ENCODE measurements around the gene OR2AK2.

The OR2AK2 gene

DNA sequence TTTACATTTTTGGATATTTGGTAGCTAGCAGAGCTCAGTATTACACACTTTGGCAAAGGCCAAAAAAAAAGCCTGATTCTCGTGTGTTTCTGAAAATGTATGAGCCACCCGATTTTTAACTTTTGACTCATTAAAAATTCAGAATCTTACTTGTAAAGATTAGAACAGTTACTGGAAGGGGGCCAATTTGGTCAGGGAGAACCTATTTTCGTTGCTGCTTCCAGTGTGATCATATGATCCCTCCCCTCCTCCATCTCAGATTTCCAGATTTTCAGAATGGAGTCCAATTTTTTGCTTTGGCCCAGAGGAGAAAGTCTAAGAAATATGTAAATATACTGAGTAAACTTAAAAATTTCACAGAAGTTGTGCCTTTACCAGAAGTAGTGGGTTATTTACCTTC lies 3.2 kb upstream of the OR2AK2 start:
- Histone ChIP-seq H3K9ac (ENCODE audit: low read depth, low read length) (no peak overlapping the region), H3K4me1 (ENCODE audit: insufficient read depth, low read length) (no peaks in the 10 kb centered on the region), H3K36me3 (ENCODE audit: insufficient read depth, low read length) (no peaks in the 10 kb centered on the region), H3K27me3 (ENCODE audit: insufficient read depth, low read length) (no peaks in the 10 kb centered on the region), H3K4me3 (ENCODE audit: low read length) (no peak overlapping the region), H3K9me3 (ENCODE audit: insufficient read depth, low read depth, low read length) (peaks cover 57% of the 10 kb centered on the region), H3K27ac (ENCODE audit: low read depth, low read length) (no peak overlapping the region)
- WGBS: 50% methylated on average over 3 of the region's 3 CpGs

DNA sequence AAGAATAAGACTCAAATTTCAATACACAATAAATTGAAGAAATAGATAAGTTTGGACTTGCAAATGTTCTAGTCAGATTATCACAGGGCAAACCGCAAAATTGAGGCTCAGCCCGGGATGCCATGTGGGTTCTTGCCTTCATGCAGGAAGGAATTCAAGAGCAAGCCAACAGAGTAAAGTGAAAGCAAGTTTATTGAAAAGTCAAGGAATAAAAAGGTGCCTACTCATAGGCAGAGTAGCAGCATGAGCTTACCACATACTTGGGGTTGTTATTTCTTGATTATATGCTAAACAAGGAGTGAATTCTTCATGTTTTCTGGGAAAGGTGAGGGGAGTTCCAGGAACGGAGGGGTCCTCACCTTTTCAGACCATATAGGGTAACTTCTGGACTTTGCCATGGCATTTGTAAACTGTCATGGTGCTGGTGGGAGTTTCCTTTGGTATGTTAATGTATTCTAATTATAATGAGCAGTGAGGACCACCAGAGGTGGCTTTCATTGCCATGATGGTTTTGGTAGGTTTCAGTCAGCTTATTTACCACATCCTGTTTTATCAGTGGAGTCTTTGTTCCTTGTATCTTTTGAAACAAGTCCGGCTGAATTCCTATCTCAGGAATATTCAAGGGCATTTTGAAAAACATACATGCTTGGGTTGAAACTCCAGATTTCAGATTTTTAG lies 2.0 kb upstream of the OR2AK2 start:
- Histone ChIP-seq H3K36me3 (ENCODE audit: insufficient read depth, low read length) (no peaks in the 10 kb centered on the region), H3K9me3 (ENCODE audit: insufficient read depth, low read depth, low read length) (peaks cover 67% of the 10 kb centered on the region), H3K27ac (ENCODE audit: low read depth, low read length) (no peak overlapping the region), H3K27me3 (ENCODE audit: insufficient read depth, low read length) (no peaks in the 10 kb centered on the region), H3K4me1 (ENCODE audit: insufficient read depth, low read length) (no peaks in the 10 kb centered on the region), H3K4me3 (ENCODE audit: low read length) (no peak overlapping the region), H3K9ac (ENCODE audit: low read depth, low read length) (no peak overlapping the region)
- 83% methylated on average over 4 of the region's 4 CpGs for WGBS

DNA sequence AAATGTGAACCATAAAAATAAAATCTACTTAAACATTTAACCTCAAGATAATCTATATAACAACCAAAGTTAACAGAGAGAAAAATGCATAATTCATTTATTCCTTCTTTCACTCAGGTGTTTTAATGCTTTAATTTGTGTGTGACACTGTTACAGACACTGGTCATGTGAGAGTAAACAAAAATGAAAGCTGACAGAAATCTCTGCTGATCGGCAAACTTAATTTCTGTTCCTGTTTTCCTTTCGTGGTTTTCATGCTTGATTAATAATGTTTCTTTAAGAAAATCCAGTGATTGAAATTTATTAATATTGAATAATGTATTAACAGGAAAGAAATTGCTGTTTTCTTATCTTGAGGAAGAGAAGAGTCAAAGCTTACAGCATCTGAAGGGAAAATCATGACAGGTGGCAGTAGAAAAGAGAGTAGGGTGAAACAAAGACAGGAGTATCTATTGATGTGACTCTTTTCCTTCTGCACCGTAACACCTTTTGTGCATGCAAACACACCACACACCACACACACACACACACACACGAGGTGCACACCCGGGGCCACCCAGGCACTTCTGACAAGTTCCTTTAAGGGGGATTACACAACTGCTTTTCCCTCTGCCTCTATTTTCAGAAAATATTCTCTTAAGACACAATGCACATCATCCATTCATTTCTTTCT lies 1.6 kb downstream of the OR2AK2 start:
- H3K9me3 ChIP-seq (ENCODE audit: insufficient read depth, low read depth, low read length): peaks cover 83% of the 10 kb centered on the region
- WGBS: 77% methylated on average over 5 of the region's 5 CpGs
- H3K4me3 ChIP-seq (ENCODE audit: low read length): no peak overlapping the region
- no peaks in the 10 kb centered on the region for H3K27me3 ChIP-seq (ENCODE audit: insufficient read depth, low read length)
- H3K4me1 ChIP-seq (ENCODE audit: insufficient read depth, low read length): no peaks in the 10 kb centered on the region
- no peaks in the 10 kb centered on the region for H3K36me3 ChIP-seq (ENCODE audit: insufficient read depth, low read length)
- no peak overlapping the region for H3K9ac ChIP-seq (ENCODE audit: low read depth, low read length)
- H3K27ac ChIP-seq (ENCODE audit: low read depth, low read length): no peak overlapping the region

DNA sequence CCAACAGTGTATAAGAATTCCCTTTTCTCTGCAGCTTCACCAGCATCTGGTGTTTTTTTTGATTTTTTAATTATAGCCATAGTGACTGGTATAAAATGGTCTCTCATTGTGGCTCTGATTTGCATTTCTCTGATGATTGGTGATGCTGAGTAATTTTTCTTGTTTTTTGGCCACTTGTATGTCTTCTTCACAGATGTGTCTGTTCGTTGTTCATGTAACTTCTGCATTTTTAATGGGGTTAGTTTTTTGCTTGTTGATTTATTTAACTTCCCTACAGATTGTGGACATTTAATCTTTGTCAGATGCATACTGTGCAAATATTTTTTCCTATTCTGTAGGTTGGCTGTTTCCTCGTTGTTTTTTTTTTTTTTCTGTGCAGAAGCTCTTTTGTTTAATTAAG lies 28.0 kb downstream of the OR2AK2 start:
- 65% methylated on average over 2 of the region's 2 CpGs for WGBS
- no peaks in the 10 kb centered on the region for H3K27me3 ChIP-seq (ENCODE audit: insufficient read depth, low read length)
- peaks cover 96% of the 10 kb centered on the region for H3K9me3 ChIP-seq (ENCODE audit: insufficient read depth, low read depth, low read length)
- H3K4me1 ChIP-seq (ENCODE audit: insufficient read depth, low read length): no peaks in the 10 kb centered on the region
- H3K4me3 ChIP-seq (ENCODE audit: low read length): no peak overlapping the region
- H3K27ac ChIP-seq (ENCODE audit: low read depth, low read length): no peak overlapping the region
- no peaks in the 10 kb centered on the region for H3K36me3 ChIP-seq (ENCODE audit: insufficient read depth, low read length)
- no peak overlapping the region for H3K9ac ChIP-seq (ENCODE audit: low read depth, low read length)

DNA sequence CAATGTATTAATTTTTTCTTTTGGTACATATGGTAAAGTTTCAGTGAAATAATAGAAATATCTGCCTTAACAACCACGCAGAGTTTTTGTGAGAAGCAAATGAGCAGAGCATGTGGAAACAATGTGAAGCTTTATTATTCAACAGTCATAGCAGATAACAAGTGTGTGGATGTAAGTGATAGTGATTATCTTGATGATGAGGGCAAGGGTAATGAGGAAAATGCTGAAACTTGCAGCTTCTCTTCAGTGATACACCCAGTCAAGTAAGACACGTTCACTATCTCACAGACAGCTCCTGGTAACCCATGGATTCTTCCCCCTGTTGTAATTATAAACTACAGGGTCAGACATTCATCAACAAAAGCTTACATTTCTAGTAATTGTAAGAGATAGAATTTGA lies 33.8 kb downstream of the OR2AK2 start:
- no peaks in the 10 kb centered on the region for H3K4me1 ChIP-seq (ENCODE audit: insufficient read depth, low read length)
- no peak overlapping the region for H3K9ac ChIP-seq (ENCODE audit: low read depth, low read length)
- 26% methylated on average over 2 of the region's 2 CpGs for WGBS
- no peak overlapping the region for H3K4me3 ChIP-seq (ENCODE audit: low read length)
- H3K9me3 ChIP-seq (ENCODE audit: insufficient read depth, low read depth, low read length): peaks cover 94% of the 10 kb centered on the region
- no peak overlapping the region for H3K27ac ChIP-seq (ENCODE audit: low read depth, low read length)
- no peaks in the 10 kb centered on the region for H3K27me3 ChIP-seq (ENCODE audit: insufficient read depth, low read length)
- no peaks in the 10 kb centered on the region for H3K36me3 ChIP-seq (ENCODE audit: insufficient read depth, low read length)

DNA sequence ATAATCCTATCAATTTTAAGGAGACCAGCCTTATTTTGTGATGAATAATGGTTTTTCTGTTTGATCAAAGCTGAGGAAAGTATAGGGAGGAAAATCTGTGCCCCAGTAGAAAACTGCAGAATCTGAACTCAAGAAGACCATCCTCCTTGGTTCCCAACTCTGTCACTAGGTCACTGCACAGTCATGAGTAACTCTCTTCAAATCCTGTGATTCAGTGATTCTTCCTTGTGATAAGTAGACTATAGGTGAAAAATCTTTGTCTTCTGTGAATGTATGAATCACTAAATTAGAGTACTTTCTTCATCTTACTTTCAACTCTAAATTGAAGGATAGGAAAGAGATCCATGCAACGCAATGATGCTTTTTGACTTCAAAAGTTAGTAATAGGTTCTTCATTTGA lies 35.1 kb downstream of the OR2AK2 start:
- Histone ChIP-seq H3K9ac (ENCODE audit: low read depth, low read length) (no peak overlapping the region), H3K27me3 (ENCODE audit: insufficient read depth, low read length) (no peaks in the 10 kb centered on the region), H3K4me1 (ENCODE audit: insufficient read depth, low read length) (no peaks in the 10 kb centered on the region), H3K4me3 (ENCODE audit: low read length) (no peak overlapping the region), H3K36me3 (ENCODE audit: insufficient read depth, low read length) (no peaks in the 10 kb centered on the region), H3K27ac (ENCODE audit: low read depth, low read length) (no peak overlapping the region), H3K9me3 (ENCODE audit: insufficient read depth, low read depth, low read length) (peaks cover 96% of the 10 kb centered on the region)
- WGBS: 100% methylated on average over 1 of the region's 1 CpG

DNA sequence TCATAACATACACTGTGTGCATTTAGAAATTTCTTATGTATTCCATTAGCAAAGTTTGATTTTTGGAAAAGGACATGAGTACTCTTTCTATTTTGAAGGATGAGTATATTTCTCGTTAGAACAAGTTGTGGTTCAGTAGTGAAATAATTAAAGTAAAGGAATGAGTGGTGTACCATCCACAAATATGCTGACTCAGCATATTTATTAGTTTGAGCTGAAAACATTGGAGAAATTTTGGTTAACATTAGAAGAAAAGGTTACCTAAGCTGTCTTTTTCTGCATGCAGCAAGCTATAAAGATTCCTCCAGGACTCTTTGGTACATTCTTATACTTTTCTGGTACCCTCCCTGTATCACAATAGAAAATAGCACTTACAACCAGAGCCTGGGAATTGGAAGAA lies 42.7 kb downstream of the OR2AK2 start:
- Histone ChIP-seq H3K4me3 (ENCODE audit: low read length) (no peak overlapping the region), H3K9ac (ENCODE audit: low read depth, low read length) (no peak overlapping the region), H3K36me3 (ENCODE audit: insufficient read depth, low read length) (no peaks in the 10 kb centered on the region), H3K9me3 (ENCODE audit: insufficient read depth, low read depth, low read length) (peaks cover 94% of the 10 kb centered on the region), H3K4me1 (ENCODE audit: insufficient read depth, low read length) (no peaks in the 10 kb centered on the region), H3K27ac (ENCODE audit: low read depth, low read length) (no peak overlapping the region), H3K27me3 (ENCODE audit: insufficient read depth, low read length) (no peaks in the 10 kb centered on the region)
- 43% methylated on average over 1 of the region's 1 CpG for WGBS

DNA sequence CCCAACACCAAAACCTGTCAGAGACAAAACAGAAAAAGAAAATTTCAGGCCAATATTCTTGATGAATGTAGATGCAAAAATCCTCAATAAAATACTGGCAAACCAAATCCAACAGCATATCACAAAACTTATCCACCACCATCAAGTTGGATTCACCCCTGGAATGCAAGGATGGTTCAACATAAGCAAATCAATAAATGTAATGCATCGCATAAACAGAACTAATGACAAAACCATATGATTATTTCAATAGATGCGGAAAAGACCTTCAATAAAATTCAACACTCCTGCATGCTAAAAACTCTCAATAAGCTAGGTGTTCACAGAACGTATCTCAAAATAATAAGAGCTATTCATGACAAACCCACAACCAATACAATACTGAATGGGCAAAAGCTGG lies 44.6 kb downstream of the OR2AK2 start:
- H3K27ac ChIP-seq (ENCODE audit: low read depth, low read length): no peak overlapping the region
- H3K36me3 ChIP-seq (ENCODE audit: insufficient read depth, low read length): no peaks in the 10 kb centered on the region
- no peak overlapping the region for H3K4me3 ChIP-seq (ENCODE audit: low read length)
- H3K4me1 ChIP-seq (ENCODE audit: insufficient read depth, low read length): no peaks in the 10 kb centered on the region
- no peak overlapping the region for H3K9ac ChIP-seq (ENCODE audit: low read depth, low read length)
- no peaks in the 10 kb centered on the region for H3K27me3 ChIP-seq (ENCODE audit: insufficient read depth, low read length)
- WGBS: 74% methylated on average over 3 of the region's 3 CpGs
- peaks cover 93% of the 10 kb centered on the region for H3K9me3 ChIP-seq (ENCODE audit: insufficient read depth, low read depth, low read length)

DNA sequence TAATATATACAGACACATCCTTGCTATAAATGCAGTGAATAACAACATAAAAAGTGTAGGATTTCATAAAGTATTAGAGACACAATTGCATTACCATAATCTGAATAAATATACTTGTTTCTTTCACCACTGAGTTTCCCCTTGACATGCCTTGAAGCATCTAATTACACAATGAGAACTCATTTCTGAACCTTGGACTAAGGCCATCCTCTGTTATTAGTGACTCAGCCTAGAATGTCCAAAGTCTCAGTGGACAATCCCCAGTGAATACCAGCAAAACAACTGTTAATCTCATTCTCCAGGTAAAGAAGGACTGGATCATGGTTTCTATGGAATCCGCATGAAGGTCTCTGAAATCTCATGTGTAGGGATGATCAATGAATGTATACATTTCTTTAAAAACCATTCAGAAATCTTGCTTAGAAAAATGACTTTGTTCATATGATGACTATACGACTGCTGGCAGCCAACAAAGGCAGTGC lies 48.2 kb downstream of the OR2AK2 start, which contains the start of gene OR2L5:
Gene OR2L5, plus strand, starts transcription at position 432 of the 482 bp plus-strand sequence. CDS start 8,288 bp downstream, outside the sequence.
- Histone ChIP-seq H3K9ac (ENCODE audit: low read depth, low read length) (no peak within 1 kb of the TSS), H3K4me1 (ENCODE audit: insufficient read depth, low read length) (no peaks in the 10 kb centered on the region), H3K4me3 (ENCODE audit: low read length) (no peak within 1 kb of the TSS), H3K27ac (ENCODE audit: low read depth, low read length) (no peak within 1 kb of the TSS), H3K27me3 (ENCODE audit: insufficient read depth, low read length) (no peaks in the 10 kb centered on the region), H3K36me3 (ENCODE audit: insufficient read depth, low read length) (no peaks in the 10 kb centered on the region), H3K9me3 (ENCODE audit: insufficient read depth, low read depth, low read length) (peaks cover 92% of the 10 kb centered on the region)
- WGBS: 100% methylated on average over 1 of the region's 2 CpGs

DNA sequence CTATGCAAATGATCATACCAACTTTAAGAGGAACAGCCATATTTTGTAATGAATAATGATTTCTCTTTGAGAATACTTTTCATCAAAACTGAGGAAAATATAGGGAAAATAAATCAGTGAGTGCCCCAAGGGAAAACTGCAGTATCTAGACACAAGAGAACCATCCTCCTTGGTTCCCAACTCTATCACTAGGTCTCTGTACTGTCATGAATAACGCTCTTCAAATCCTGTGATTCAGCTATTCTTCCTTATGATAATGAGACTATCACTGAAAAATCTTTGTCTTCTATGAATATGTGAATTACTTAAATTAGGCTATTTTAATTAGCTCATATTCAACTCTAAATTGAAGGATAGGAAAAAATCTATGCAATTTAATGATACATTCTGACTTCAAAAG lies 50.8 kb downstream of the OR2AK2 start:
- H3K4me3 ChIP-seq (ENCODE audit: low read length): no peak overlapping the region

More for the DNA sequence above, 50.8 kb downstream of the OR2AK2 start:
- H3K9me3 ChIP-seq (ENCODE audit: insufficient read depth, low read depth, low read length): peaks cover 95% of the 10 kb centered on the region
- 100% methylated on average over 1 of the region's 1 CpG for WGBS
- no peak overlapping the region for H3K9ac ChIP-seq (ENCODE audit: low read depth, low read length)
- H3K36me3 ChIP-seq (ENCODE audit: insufficient read depth, low read length): no peaks in the 10 kb centered on the region
- no peaks in the 10 kb centered on the region for H3K4me1 ChIP-seq (ENCODE audit: insufficient read depth, low read length)
- H3K27me3 ChIP-seq (ENCODE audit: insufficient read depth, low read length): no peaks in the 10 kb centered on the region
- H3K27ac ChIP-seq (ENCODE audit: low read depth, low read length): no peak overlapping the region

Data from HUES64 (cell line).